ENCODE data around the gene TMC6. TPM values are rescaled to one million over a fixed set of nuclear protein-coding genes. Genes with fewer than 3 reads are reported as not detected.

Gene TMC6
- total and polyA plus RNA-seq, 2 of the 13 experiments (the other 11 are each of a cell fraction or from before 2014, with no cell fraction given), result 48.4 to 99.1 TPM

DNA sequence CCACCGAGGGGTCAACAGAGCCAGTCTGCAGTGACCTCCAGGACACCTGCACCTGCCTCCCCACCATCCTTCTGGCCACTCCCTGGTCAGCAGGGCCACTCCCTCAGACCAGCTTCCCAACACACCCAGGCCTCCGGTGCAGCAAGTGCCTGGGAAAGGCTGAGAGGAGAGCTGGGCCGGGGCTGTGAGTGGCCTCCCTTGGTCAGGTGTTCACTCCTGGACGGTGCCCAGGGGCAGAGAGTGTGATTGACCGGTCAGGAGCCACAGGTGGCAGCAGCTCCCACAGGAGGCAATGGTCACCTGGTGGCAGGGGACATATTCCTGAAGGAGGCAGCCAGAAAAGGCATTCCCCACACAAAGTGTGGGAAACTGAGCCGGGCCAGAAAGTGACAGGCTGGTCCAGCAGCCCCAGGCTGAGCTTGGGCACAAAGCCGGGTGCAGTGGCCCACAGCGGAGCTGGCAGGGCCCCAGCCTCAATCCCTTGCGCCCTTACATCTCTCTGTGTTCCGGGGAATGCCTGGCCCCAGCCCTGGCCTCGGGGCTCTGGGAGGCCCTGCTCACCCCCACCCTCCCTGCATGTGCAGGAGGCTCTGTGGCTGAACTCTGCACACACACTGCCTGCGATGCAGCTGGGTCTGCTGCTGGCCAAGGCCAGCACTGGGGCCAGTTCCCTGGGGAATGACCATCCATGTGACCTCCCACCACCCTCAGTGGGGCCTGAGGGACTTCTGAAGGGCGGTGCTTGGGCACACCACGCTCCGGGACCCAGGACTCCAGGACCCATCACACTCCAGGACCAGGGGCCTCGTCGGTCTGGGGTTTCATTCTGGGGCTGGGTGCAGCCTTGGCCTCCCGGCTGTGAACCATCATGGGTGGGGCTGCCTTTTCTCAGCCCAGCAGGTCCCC lies 16.4 kb upstream of the TMC6 start (continued):
- TF ChIP-seq SAFB2 (CRISPR knock-in tag; IDR thresholded peaks at IDR 0.05; ENCODE audit: borderline replicate concordance, low read depth), result 0 out of 2 replicates have a peak, but pooled peaks have one; percentile 21
- TF ChIP-seq ELF4 (CRISPR knock-in tag; IDR thresholded peaks at IDR 0.05; ENCODE audit: borderline replicate concordance), result no peak
- TF ChIP-seq RBM39 (IDR thresholded peaks at IDR 0.05; ENCODE audit: low read depth, low read length, poor library complexity, severe bottlenecking), result peak; percentile 37
- TF ChIP-seq RFX5 (IDR thresholded peaks at IDR 0.05; ENCODE audit: low read depth, low read length), result no peak
- TF ChIP-seq CREB1 (IDR thresholded peaks at IDR 0.05), result no peak
- no peak for TF ChIP-seq CREB1 (CRISPR knock-in tag; IDR thresholded peaks at IDR 0.05)
- TF ChIP-seq ZNF646 (CRISPR knock-in tag; IDR thresholded peaks at IDR 0.05), result 0 out of 2 replicates have a peak, but pooled peaks have one; percentile 37
- peak; percentile 65 for TF ChIP-seq SOX5 (CRISPR knock-in tag; IDR thresholded peaks at IDR 0.05; ENCODE audit: borderline replicate concordance)
- peak; percentile 95; the same call in 1 of the 2 replicates for TF ChIP-seq SNAI1 (CRISPR knock-in tag; IDR thresholded peaks at IDR 0.05; ENCODE audit: borderline replicate concordance)
- TF ChIP-seq, protein P1, sequence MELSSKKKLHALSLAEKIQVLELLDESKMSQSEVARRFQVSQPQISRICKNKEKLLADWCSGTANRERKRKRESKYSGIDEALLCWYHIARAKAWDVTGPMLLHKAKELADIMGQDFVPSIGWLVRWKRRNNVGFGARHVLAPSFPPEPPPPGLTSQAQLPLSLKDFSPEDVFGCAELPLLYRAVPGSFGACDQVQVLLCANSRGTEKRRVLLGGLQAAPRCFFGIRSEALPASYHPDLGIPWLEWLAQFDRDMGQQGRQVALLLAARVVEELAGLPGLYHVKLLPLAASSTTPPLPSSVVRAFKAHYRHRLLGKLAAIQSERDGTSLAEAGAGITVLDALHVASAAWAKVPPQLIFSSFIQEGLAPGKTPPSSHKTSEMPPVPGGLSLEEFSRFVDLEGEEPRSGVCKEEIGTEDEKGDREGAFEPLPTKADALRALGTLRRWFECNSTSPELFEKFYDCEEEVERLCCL (CRISPR knock-in tag; IDR thresholded peaks at IDR 0.05; ENCODE audit: borderline replicate concordance), result no peak; the same call in 1 of the 2 replicates
- TF ChIP-seq ZNF207 (IDR thresholded peaks at IDR 0.05; ENCODE audit: borderline replicate concordance), result no peak
- TF ChIP-seq KLF13 (CRISPR knock-in tag; IDR thresholded peaks at IDR 0.05), result no peak
- no peak for TF ChIP-seq FOSL2 (CRISPR knock-in tag; IDR thresholded peaks at IDR 0.05)
- TF ChIP-seq ZNF615 (CRISPR knock-in tag; IDR thresholded peaks at IDR 0.05; ENCODE audit: borderline replicate concordance), result peak; percentile 61; the same call in 1 of the 2 replicates
- TF ChIP-seq ZNF577 (CRISPR knock-in tag; IDR thresholded peaks at IDR 0.05; ENCODE audit: borderline replicate concordance, low read depth), result 0 out of 2 replicates have a peak, but pooled peaks have one; percentile 21
- TF ChIP-seq, protein P2, sequence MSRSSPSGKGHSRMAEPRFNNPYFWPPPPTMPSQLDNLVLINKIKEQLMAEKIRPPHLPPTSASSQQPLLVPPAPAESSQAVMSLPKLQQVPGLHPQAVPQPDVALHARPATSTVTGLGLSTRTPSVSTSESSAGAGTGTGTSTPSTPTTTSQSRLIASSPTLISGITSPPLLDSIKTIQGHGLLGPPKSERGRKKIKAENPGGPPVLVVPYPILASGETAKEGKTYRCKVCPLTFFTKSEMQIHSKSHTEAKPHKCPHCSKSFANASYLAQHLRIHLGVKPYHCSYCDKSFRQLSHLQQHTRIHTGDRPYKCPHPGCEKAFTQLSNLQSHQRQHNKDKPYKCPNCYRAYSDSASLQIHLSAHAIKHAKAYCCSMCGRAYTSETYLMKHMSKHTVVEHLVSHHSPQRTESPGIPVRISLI (CRISPR knock-in tag; IDR thresholded peaks at IDR 0.05; ENCODE audit: borderline replicate concordance), result no peak
- no peak for TF ChIP-seq GLMP (CRISPR knock-in tag; IDR thresholded peaks at IDR 0.05; ENCODE audit: borderline replicate concordance)

Data from HepG2 (cell line).